IPS DF 19.7 (cell line): ENCODE measurements around the gene APOL4.
"Not testable (repeated sequence)": the region's sequence is repeated elsewhere in the genome, so short reads cannot be mapped to it uniquely, and the experiment has no call there.

Experiments
- DNase-seq: peaks from one replicate; pipeline ENCODE4 v3.0.0-alpha.2; 2013; ENCODE audit warnings: low read depth, low spot score

Gene APOL4

DNA sequence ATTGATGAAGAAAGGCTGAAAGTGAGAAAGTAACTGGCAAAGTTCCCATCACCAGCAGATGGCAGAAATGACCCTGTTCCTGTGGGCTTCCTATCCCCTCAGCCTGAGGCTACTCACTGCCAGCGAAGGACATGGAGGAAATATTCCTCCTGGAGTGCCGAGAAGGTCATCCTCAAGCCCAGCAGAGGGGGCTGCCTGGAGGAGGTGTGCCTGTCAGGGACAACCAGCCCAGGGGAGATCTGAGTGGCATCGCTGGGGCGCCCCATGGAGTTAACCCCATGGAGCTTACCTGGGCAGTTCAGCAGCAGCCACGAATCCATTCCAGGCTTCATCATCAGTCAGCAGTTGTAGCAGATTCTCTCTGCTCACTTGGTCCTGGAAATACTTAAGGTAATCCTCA lies 29.4 kb upstream of the APOL4 start:
- DNase-seq = not testable (repeated sequence)

- not testable (repeated sequence) for DNase-seq
Measured at GRCh38 chr22:36229649-36230048, 28.0 kb upstream of the APOL4 start.

- DNase-seq = no peak
Measured at GRCh38 chr22:36228944-36229343, 27.3 kb upstream of the APOL4 start.

DNA sequence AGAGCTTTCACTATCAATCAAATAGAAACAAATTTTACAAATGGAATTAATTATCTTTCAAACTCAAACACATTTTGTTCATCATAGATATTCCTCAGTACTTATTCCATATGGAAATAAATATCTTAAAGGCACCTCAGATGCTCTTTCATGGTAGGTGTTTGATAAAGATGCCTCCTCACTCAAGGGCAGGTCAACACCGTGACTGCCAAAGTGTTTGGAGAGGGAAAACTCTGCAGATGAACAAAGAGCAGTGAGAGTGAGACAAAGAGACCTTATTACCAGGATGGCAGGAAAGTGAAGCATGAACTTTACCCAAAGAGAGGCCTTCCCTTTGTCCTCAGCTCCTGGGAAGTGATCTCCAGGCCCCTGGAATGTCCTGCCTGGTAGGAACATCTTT lies 26.8 kb upstream of the APOL4 start:
- not testable (repeated sequence) for DNase-seq

GRCh38 chr22:36227806-36228205 lies 26.2 kb upstream of the APOL4 start:
- DNase-seq = no peak

- no peak for DNase-seq
Measured at GRCh38 chr22:36227396-36227795, 25.8 kb upstream of the APOL4 start.

- no peak for DNase-seq
Measured at GRCh38 chr22:36226189-36226588, 24.6 kb upstream of the APOL4 start.

DNA sequence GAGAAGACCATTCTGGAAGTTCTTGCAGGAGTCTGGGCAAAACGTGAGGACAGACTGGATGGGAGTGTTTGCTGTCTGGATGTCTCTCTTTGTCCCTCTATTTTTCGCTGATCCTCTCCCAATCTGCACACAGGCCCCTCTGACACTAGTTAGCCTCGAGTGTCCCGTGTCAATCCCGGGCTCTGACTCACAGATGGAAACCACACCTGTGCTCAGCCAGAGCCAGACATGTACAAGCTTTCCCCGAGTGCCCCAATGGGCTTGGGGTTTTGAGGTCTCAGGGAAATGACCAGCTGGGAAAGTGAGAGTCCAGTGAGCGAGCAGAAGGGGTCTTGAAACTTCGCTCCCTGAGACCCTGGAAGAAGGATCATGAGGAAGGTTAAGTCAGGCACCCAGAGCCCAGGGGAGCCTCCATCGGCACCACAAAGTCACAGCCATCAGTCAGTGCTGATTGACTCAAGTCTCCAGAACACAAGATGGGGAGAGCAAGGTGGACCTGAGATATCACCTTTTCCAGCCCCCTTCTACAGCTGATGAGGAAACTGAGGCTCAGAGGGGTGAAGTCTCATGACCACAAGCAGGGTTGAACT lies 23.8 kb upstream of the APOL4 start:
- DNase-seq = no peak

DNA sequence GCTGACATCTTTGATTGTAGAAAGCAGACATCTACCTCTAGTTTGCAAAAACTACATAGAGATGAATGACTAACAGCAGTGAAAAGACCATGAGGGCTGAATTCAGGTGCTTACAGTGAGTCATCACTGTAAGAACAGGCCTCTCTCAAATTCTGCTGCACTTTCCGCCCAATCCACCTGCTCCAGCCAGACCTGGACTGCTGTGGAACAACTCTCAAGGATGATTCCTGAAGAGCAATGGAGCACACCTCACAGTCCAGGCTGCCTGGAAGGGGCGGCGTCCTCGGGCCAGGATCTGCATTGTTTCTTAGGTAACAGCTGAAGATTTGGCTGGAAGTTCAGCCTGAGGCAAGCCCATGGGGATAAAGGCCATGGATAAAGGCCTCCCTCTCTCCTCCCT lies 22.6 kb upstream of the APOL4 start:
- no peak for DNase-seq

- DNase-seq = no peak
Measured at GRCh38 chr22:36223504-36223903, 21.9 kb upstream of the APOL4 start.

GRCh38 chr22:36222887-36223450 lies 21.4 kb upstream of the APOL4 start:
- DNase-seq = no peak

- no peak for DNase-seq
Measured at GRCh38 chr22:36221799-36222751, 20.5 kb upstream of the APOL4 start.

DNA sequence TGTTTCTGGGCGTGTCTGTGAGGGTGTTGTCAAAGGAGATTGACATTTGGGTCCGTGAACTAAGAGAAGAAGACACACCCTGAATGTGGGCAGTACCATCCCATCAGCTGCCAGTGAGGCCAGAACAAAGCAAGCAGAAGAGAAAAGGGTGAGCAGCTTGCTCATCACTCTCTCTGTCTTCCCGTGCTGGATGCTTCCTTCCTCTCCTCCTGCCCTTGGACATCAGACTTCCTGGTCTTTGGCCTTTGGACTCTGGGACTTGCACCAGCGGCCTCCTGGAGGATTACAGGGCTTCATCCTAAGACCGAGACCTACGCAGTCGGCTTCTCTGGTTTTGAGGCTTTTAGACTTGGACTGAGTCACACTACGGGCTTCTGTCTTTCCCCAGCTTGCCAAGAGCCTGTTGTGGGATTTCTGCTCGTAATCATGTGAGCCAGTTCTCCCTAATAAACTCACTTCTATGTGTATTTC lies 18.9 kb upstream of the APOL4 start:
- DNase-seq = no peak

GRCh38 chr22:36218648-36219193 lies 17.1 kb upstream of the APOL4 start:
- DNase-seq = no peak

DNA sequence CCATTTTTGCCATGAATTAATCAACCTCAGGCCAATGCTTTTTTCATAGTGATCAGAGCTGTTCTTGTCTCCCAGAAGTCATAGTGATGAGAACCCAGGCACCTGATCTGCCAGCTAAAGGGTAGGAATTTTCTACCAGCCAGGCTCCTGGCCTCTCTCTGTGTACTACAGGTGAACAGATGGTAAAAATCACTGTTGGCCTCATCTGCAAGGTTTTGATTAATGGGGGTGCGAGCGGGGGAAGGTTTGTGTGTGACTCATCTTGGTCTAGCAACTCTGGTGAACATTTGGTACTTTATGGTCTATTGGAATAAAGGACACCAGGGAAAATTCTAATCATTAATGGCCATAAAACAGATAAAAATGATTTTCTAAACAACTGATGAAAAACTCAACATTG lies 14.4 kb upstream of the APOL4 start:
- DNase-seq = no peak

- DNase-seq = no peak
Measured at GRCh38 chr22:36213586-36213985, 12.0 kb upstream of the APOL4 start.

GRCh38 chr22:36212901-36213300 lies 11.3 kb upstream of the APOL4 start:
- DNase-seq = no peak

DNA sequence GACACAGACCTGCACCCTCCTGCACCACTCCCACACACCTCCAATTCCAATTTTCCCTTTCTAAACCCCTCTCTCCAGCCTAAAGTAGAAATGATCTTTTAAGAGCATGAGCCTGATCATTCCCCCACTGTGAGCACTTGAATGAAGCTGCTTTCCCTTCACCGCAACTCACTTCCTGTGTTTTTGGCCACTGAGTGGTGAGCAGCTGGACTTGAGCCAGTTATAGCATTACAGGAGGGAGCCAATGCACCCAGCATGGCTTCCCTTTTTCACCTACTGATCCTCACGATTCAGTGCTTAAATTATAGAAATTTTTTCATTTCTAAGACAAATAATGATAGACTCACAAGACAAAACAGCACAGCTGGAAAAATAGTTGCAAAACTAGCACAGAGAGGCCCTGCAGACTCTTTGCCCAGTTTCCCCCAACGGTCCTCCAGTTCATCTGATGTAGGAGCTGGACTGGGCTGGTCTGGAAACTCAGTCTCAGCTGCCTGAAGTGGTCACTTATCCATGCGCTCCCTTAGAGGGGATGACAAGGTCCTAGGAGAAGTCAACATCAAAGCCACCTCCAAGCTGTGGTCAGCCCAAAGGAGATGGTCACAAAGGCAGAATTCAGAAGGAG lies 9.7 kb upstream of the APOL4 start:
- no peak for DNase-seq

- DNase-seq = no peak
Measured at GRCh38 chr22:36210224-36210623, 8.6 kb upstream of the APOL4 start.

GRCh38 chr22:36209488-36209908 lies 7.9 kb upstream of the APOL4 start:
- not testable (repeated sequence) for DNase-seq

DNA sequence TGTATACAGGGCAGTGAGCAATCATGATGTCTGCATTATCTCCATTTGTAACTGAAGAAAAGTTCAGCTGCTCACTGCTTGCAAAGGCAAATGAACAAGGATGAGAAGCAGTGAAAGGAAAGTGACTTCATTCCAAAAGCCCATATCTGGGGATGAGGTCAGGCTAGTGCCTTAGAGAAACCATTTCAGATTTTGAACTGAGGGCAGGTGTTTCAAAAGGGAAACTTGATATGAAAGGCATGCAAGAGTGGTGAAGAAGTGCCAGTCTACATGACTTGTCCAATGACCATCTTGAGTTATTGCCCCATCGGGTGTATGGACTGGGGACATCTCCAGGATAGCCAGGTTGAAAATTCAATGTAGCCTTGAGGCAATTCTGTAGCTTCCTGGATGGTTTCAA lies 7.3 kb upstream of the APOL4 start:
- DNase-seq = no peak
